K562 (cell line): Measurements from ENCODE around the gene FBXW11. TPM values are rescaled to one million over a fixed set of nuclear protein-coding genes. Genes with fewer than 3 reads are reported as not detected.
A peak's percentile ranks its signal among the peaks of the same experiment; 100 is the strongest.

Source experiments
- ATAC-seq: fragments of 200-7000 bp; cut with Tn5 transposase; 3 replicates; pipeline ENCODE4 v1.9.1; 2020; ENCODE audit warnings: moderate library complexity
- BruUV-seq: library from RNA; stranded (reverse); fragments of 400-500 nt; replicated peaks from 2 replicates; lab custom pipeline; 2021; lab: Mats Ljungman, UMichigan
- CTCF ChIA-PET: fragments of 300-600 bp; formaldehyde crosslinking; extraction: SDS; loops from one replicate; lab custom pipeline; 2021; ENCODE audit warnings: low intra/inter-chr PET ratio; lab: Yijun Ruan, JAX
- POLR2A ChIA-PET: fragments of 300-600, 350-650 bp; sonication (Branson Sonifier 250); formaldehyde crosslinking; extraction: SDS; loops from one replicate; lab custom pipeline; 2021; ENCODE audit warnings: antibody characterized with exemption, inconsistent platforms; lab: Yijun Ruan, JAX
- DNase-seq, 4 experiments: peaks; one replicate each; pipeline versions ENCODE4 v3.0.0 to v3.0.0-alpha.2; 2011 to 2018; ENCODE audit warnings: low spot score in 3 of 4, mixed read lengths in 3 of 4; ENCODE audit errors: extremely low read depth in 1 of 4
- FAIRE-seq: peaks from 2 replicates; lab custom pipeline; 2011; peaks lifted over from hg19 to GRCh38; lab: Jason Lieb, UNC
- H2AFZ ChIP-seq: 2 replicates; pipeline ENCODE4 v1.6.0; 2011; ENCODE audit warnings: low read depth, low read length, control low read depth, inconsistent platforms
- H3K27ac ChIP-seq: fragments of 200-600 bp; 3 replicates; pipeline ENCODE4 v1.8.0; 2011; ENCODE audit warnings: low read depth, mild to moderate bottlenecking, control low read depth, inconsistent platforms, low read length, moderate library complexity, mixed read lengths; ENCODE audit errors: extremely low read depth
- H3K27me3 ChIP-seq, 2 experiments: fragments of 300-600 bp in 1 of 2; 2 replicates in 1 of 2; 3 replicates in 1 of 2; pipeline versions ENCODE4 v1.6.0 to v1.8.0; 2011; ENCODE audit warnings: inconsistent platforms in 2 of 2, low read length in 2 of 2, mild to moderate bottlenecking in 1 of 2, mixed read lengths in 1 of 2, moderate library complexity in 1 of 2; ENCODE audit not compliant: control insufficient read depth in 2 of 2, insufficient read depth in 2 of 2
- H3K36me3 ChIP-seq: fragments of 300-600 bp; 3 replicates; pipeline ENCODE4 v1.8.0; 2011; ENCODE audit warnings: mild to moderate bottlenecking, low read length, inconsistent platforms; ENCODE audit not compliant: control insufficient read depth, insufficient read depth
- H3K4me1 ChIP-seq, 2 experiments: fragments of 200-600 bp in 1 of 2; replicated peaks in 1 of 2; 2 replicates in 1 of 2; 3 replicates in 1 of 2; pipeline versions ENCODE4 v1.5.1 to v1.8.0; 2011; ENCODE audit warnings: inconsistent platforms in 2 of 2, low read length in 2 of 2, mild to moderate bottlenecking in 1 of 2, mixed read lengths in 1 of 2, moderate library complexity in 1 of 2; ENCODE audit not compliant: control insufficient read depth in 2 of 2, insufficient read depth in 2 of 2
- H3K4me2 ChIP-seq: 2 replicates; pipeline ENCODE4 v1.6.1; 2011; ENCODE audit warnings: low read length, control low read depth, inconsistent platforms, mixed read lengths; ENCODE audit not compliant: insufficient read depth
- H3K4me3 ChIP-seq: fragments of 200-600 bp; sonication (generic), shearing (Covaris generic); 2 replicates; pipeline ENCODE4 v1.5.1; 2016; ENCODE audit warnings: control low read depth, inconsistent platforms
- H3K79me2 ChIP-seq: fragments of 200-600 bp; 3 replicates; pipeline ENCODE4 v1.8.0; 2011; ENCODE audit warnings: low read length, inconsistent platforms; ENCODE audit not compliant: control insufficient read depth, insufficient read depth
- H3K9ac ChIP-seq, 2 experiments: 2 replicates each; pipeline versions ENCODE4 v1.6.0 to v1.6.1; 2011; ENCODE audit warnings: low read depth in 2 of 2, low read length in 2 of 2, control low read depth in 1 of 2, inconsistent platforms in 1 of 2, mild to moderate bottlenecking in 1 of 2, mixed read lengths in 1 of 2; ENCODE audit not compliant: insufficient read depth in 1 of 2
- H3K9me1 ChIP-seq: one replicate; pipeline ENCODE4 v1.6.0; 2011; ENCODE audit warnings: inconsistent platforms, mild to moderate bottlenecking, low read length, moderate library complexity; ENCODE audit not compliant: control insufficient read depth, insufficient read depth
- H3K9me3 ChIP-seq: replicated peaks from 2 replicates; pipeline ENCODE4 v1.5.1; 2011; ENCODE audit warnings: low read depth, low read length, inconsistent platforms; ENCODE audit not compliant: control insufficient read depth, insufficient read depth
- H4K20me1 ChIP-seq: replicated peaks from 2 replicates; pipeline ENCODE4 v1.6.1; 2011; ENCODE audit warnings: low read length, inconsistent platforms, mixed read lengths; ENCODE audit not compliant: control insufficient read depth, insufficient read depth
- ADNP ChIP-seq: fragments of 200-800 bp; sonication (Bioruptor generic); IDR thresholded peaks from 2 replicates; pipeline ENCODE4 v1.6.1; 2016; ENCODE audit warnings: missing genetic modification characterization, missing compliant biosample characterization
- DEAF1 ChIP-seq: fragments of 450-650 bp; formaldehyde crosslinking; IDR thresholded peaks from 2 replicates; pipeline ENCODE4 v1.4.0; 2020; ENCODE audit warnings: mild to moderate bottlenecking, moderate library complexity
- FOXA1 ChIP-seq: fragments of 450-650 bp; IDR thresholded peaks from 2 replicates; pipeline ENCODE4 v1.6.1; 2016; ENCODE audit warnings: mild to moderate bottlenecking, borderline replicate concordance
- HSF4 ChIP-seq: fragments of 250-450 bp; sonication (Bioruptor Pico); IDR thresholded peaks from 2 replicates; pipeline ENCODE4 v2.1.2; 2022; ENCODE audit warnings: mild to moderate bottlenecking, moderate library complexity, borderline replicate concordance
- SIN3B ChIP-seq: fragments of 450-650 bp; IDR thresholded peaks from 2 replicates; pipeline ENCODE4 v1.6.1; 2017; ENCODE audit warnings: low read depth, mild to moderate bottlenecking, moderate library complexity
- SIX5 ChIP-seq, 2 experiments: IDR thresholded peaks; 2 replicates each; pipeline ENCODE4 v1.6.1; 2011; ENCODE audit warnings: low read length in 2 of 2, borderline replicate concordance in 1 of 2, low read depth in 1 of 2, mild to moderate bottlenecking in 1 of 2, moderate library complexity in 1 of 2; ENCODE audit not compliant: insufficient read depth in 1 of 2
- SLC30A9 ChIP-seq: fragments of 250-450 bp; sonication (Bioruptor Pico); IDR thresholded peaks from 2 replicates; pipeline ENCODE4 v1.8.0; 2022; ENCODE audit warnings: mild to moderate bottlenecking, moderate library complexity
- WGBS: fragments of 100-300 bp; shearing (Covaris generic); methylation state at CpG from one replicate; pipeline ENCODE4 v1.1.6; 2016; ENCODE audit warnings: low coverage, mixed read lengths; ENCODE audit not compliant: insufficient coverage; ENCODE audit errors: missing lambda C conversion rate; 5-methylcytosine and 5-hydroxymethylcytosine counted together
- in situ Hi-C: fragments of 300-500 bp; cut with MboI; formaldehyde crosslinking; loops from 4 replicates; pipeline ENCODE4 v1.15.0; 2018; ENCODE audit warnings: inconsistent platforms, mixed read lengths
- intact Hi-C: fragments of 100-400 bp; cut with micrococcal nuclease; formaldehyde crosslinking; loops from 2 replicates; pipeline ENCODE4 v1.14.2; 2022
- polyA plus RNA-seq, 8 experiments: library from polyadenylated mRNA; depleted of rRNA in 4 of 8; stranded (reverse) in 5 of 8; unstranded in 3 of 8; fragments of >200 nt; fragmentation: Nextera tagmentation in 2 of 8; fragmentation: Illumina TruSeq in 1 of 8; extraction: Ambion mirVana in 2 of 8; extraction: Trizol in 1 of 8; gene quantifications; 2 replicates each; pipeline versions ENCODE4 v1.2.1 to v1.2.3, GENCODE V29; 2011 to 2014; ENCODE audit warnings: inconsistent platforms in 1 of 8, missing spikeins in 1 of 8
- total RNA-seq, 7 experiments: library from RNA; depleted of rRNA in 6 of 7; stranded (reverse); fragments of >200 nt in 6 of 7; fragmentation: Illumina TruSeq in 2 of 7; extraction: Trizol in 2 of 7; gene quantifications; 2 replicates each; pipeline versions ENCODE4 v1.2.1 to v1.2.3, GENCODE V29; 2011 to 2021; ENCODE audit warnings: low replicate concordance in 1 of 7

Gene FBXW11
- total and polyA plus RNA-seq, 9 of the 15 experiments (the other 6 are each of a cell fraction or from before 2014, with no cell fraction given): 3.0 to 28.6 (median 23.6) TPM

GRCh38 chr5:171989946-171990712 lies 16.3 kb downstream of the FBXW11 start (continued):
- TF ChIP-seq FOXA1 (no peak), DEAF1 (CRISPR knock-in tag) (no peak), ADNP (tag) (no peak)

GRCh38 chr5:171989276-171989675 lies 17.2 kb downstream of the FBXW11 start:
- H4K20me1 ChIP-seq: peaks cover 4% of the 10 kb centered on the region; the same call in 1 of the 2 replicates
- in situ Hi-C loops: no loop called here
- 82% methylated on average over 5 of the region's 5 CpGs for WGBS
- no peak for DNase-seq
- no peaks in the 10 kb centered on the region for H3K9me3 ChIP-seq
- no peaks in the 10 kb centered on the region for H3K27me3 ChIP-seq
- no peak for TF ChIP-seq SIN3B
- TF ChIP-seq SIX5 (IDR thresholded peaks at IDR 0.05; ENCODE audit: borderline replicate concordance in 1 of 2, insufficient read depth in 1 of 2, low read depth in 1 of 2, low read length in 2 of 2): no peak
- TF ChIP-seq SLC30A9 (CRISPR knock-in tag): no peak
- no peak for TF ChIP-seq HSF4 (CRISPR knock-in tag)
- TF ChIP-seq, all 486 proteins: peak for 0
- no peaks in the 10 kb centered on the region for H3K9me1 ChIP-seq
- H3K4me1 ChIP-seq: peaks cover 5 to 6% of the 10 kb centered on the region in 2 experiments; a peak in 3 of 5 replicates
- no peak overlapping the region for H3K4me3 ChIP-seq
- BruUV-seq: no TSS peak
- peaks cover 39% of the 10 kb centered on the region for H3K79me2 ChIP-seq
- no peak overlapping the region for H2AFZ ChIP-seq
- POLR2A ChIA-PET: interaction anchor here (0.6 kb wide), 1 partner anchor 17 kb away, joined by 3 read pairs; the partner anchor contains the start of gene FBXW11
- no peak for ATAC-seq
- no peak overlapping the region for H3K27ac ChIP-seq
- FAIRE-seq: peak; percentile 15
- CTCF ChIA-PET: no interaction called here
- no peak overlapping the region for H3K4me2 ChIP-seq
- intact Hi-C loops: loop anchor here (5.0 kb wide), 1 partner anchor 52 kb away; no protein-coding TSS in a partner anchor
- peaks cover 7% of the 10 kb centered on the region; the same call in 1 of the 3 replicates for H3K36me3 ChIP-seq
- H3K9ac ChIP-seq: no peak overlapping the region
